ENCODE data around the gene GALNT16.

DNA sequence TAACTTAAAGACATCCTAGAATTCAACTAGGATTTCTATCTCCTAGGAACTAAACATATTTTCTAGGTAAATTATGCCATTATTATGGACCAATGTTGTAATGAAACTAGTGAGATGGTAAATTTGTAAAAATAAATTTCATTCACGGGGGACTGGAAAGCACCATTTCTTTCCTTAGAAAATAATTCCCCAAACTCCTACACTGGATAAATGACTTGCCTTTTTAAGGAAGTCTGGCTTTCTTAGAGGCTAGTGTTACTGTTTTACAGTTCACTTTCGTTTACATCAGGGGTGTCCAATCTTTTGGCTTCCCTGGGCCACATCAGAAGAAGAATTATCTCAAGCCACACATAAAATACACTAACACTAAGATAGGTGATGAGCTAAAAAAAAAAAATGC, 141.9 kb downstream of the GALNT16 start:
- TF ChIP-seq CTCF (IDR thresholded peaks at IDR 0.05) = no peak
- TF ChIP-seq POLR2A (IDR thresholded peaks at IDR 0.05) = no peak
